H1 (cell line): ENCODE results near the gene COMMD2. TPM values are rescaled to one million over a fixed set of nuclear protein-coding genes. Genes with fewer than 3 reads are reported as not detected.

Experiments used
- SIRT6 ChIP-seq: IDR thresholded peaks from one replicate; pipeline ENCODE4 v1.7.1; 2012; ENCODE audit warnings: low read length, inconsistent platforms
- polyA plus RNA-seq, 7 experiments: library from polyadenylated mRNA; depleted of rRNA in 3 of 7; stranded (reverse) in 5 of 7; unstranded in 2 of 7; fragments of >200 nt in 5 of 7; fragments of 200-250 nt in 2 of 7; gene quantifications; 1 replicate in 5 of 7; 2 replicates in 1 of 7; 4 replicates in 1 of 7; pipeline versions ENCODE4 v1.2.1 to v1.2.3, GENCODE V29; 2011 to 2013; ENCODE audit warnings: missing spikeins in 2 of 7, mixed read lengths in 2 of 7
- total RNA-seq: library from RNA; stranded (reverse); fragmentation: NEBNext Ultra II Directional; extraction: Animal tissue kit (Norgen Biotek cat#: 25700); gene quantifications from 2 replicates; pipeline ENCODE4 v1.2.1, GENCODE V29; 2021

Gene COMMD2
- total and polyA plus RNA-seq, 2 of the 8 experiments (the other 6 are each of a cell fraction or from before 2014, with no cell fraction given) = 20.2 to 57.2 TPM

- no peak for TF ChIP-seq SIRT6
- TF ChIP-seq, all 59 proteins: peak for 0
Observed at GRCh38 chr3:149752788-149753136, 473 bp upstream of the COMMD2 start (continued).
